GM12878 (cell line): ENCODE measurements around the gene HIVEP1.

Experiments used
- EP300 ChIP-seq, 2 experiments: fragments of 150-350 bp in 1 of 2; IDR thresholded peaks; 2 replicates each; pipeline ENCODE4 v1.6.1; 2011 to 2012; ENCODE audit warnings: low read depth in 2 of 2, low read length in 2 of 2, borderline replicate concordance in 1 of 2, improper control_type of control experiment in 1 of 2, inconsistent platforms in 1 of 2; ENCODE audit not compliant: control insufficient read depth in 1 of 2
- EZH2 ChIP-seq: IDR thresholded peaks from 2 replicates; pipeline ENCODE4 v1.6.1; 2012; ENCODE audit warnings: low read depth, mild to moderate bottlenecking, control low read depth, inconsistent platforms, low read length, borderline replicate concordance; ENCODE audit not compliant: control insufficient read depth
- HCFC1 ChIP-seq: fragments of 150-350 bp; IDR thresholded peaks from 2 replicates; pipeline ENCODE4 v1.6.1; 2014; ENCODE audit warnings: low read length
- POLR2AphosphoS5 ChIP-seq: IDR thresholded peaks from 2 replicates; pipeline ENCODE4 v1.6.1; 2011; ENCODE audit warnings: mild to moderate bottlenecking, low read length, inconsistent platforms
- TF ChIP-seq, protein P1 (sequence below), 3 experiments: IDR thresholded peaks in 2 of 3; conservative IDR thresholded peaks in 1 of 3; 2 replicates each; pipeline ENCODE4 v1.5.1; 2011; ENCODE audit warnings: low read depth in 3 of 3, low read length in 3 of 3, mild to moderate bottlenecking in 3 of 3, control low read depth in 2 of 3, moderate library complexity in 2 of 3, inconsistent platforms in 1 of 3, mixed read lengths in 1 of 3; ENCODE audit not compliant: control insufficient read depth in 2 of 3, insufficient read depth in 1 of 3; ENCODE audit errors: extremely low read depth in 1 of 3

GRCh38 chr6:12081771-12082170 lies 69.7 kb downstream of the HIVEP1 start:
- TF ChIP-seq, protein P1, sequence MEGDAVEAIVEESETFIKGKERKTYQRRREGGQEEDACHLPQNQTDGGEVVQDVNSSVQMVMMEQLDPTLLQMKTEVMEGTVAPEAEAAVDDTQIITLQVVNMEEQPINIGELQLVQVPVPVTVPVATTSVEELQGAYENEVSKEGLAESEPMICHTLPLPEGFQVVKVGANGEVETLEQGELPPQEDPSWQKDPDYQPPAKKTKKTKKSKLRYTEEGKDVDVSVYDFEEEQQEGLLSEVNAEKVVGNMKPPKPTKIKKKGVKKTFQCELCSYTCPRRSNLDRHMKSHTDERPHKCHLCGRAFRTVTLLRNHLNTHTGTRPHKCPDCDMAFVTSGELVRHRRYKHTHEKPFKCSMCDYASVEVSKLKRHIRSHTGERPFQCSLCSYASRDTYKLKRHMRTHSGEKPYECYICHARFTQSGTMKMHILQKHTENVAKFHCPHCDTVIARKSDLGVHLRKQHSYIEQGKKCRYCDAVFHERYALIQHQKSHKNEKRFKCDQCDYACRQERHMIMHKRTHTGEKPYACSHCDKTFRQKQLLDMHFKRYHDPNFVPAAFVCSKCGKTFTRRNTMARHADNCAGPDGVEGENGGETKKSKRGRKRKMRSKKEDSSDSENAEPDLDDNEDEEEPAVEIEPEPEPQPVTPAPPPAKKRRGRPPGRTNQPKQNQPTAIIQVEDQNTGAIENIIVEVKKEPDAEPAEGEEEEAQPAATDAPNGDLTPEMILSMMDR (IDR thresholded peaks at IDR 0.05 in 2 of 3, conservative IDR thresholded peaks at IDR 0.05 in 1 of 3; ENCODE audit: control insufficient read depth in 2 of 3, extremely low read depth in 1 of 3, insufficient read depth in 1 of 3, low read depth in 3 of 3, low read length in 3 of 3), result no peak
- TF ChIP-seq EZH2, result no peak
- TF ChIP-seq EP300 (IDR thresholded peaks at IDR 0.05; ENCODE audit: borderline replicate concordance in 1 of 2, control insufficient read depth in 1 of 2, low read depth in 2 of 2, low read length in 2 of 2), result no peak
- no peak for TF ChIP-seq HCFC1
- TF ChIP-seq POLR2AphosphoS5, result no peak
